HL-60/S4 treated with retinoic acid at 250 ng/mL for 4 days and 3 days (cell line): ENCODE data around the gene CEP112.

Source experiments
- in situ Hi-C: fragments of 300-500 bp; cut with MboI; formaldehyde crosslinking; loops from 2 replicates; pipeline ENCODE4 v1.7.0; 2022; ENCODE audit warnings: low sequenced_read_pairs

Gene CEP112

DNA sequence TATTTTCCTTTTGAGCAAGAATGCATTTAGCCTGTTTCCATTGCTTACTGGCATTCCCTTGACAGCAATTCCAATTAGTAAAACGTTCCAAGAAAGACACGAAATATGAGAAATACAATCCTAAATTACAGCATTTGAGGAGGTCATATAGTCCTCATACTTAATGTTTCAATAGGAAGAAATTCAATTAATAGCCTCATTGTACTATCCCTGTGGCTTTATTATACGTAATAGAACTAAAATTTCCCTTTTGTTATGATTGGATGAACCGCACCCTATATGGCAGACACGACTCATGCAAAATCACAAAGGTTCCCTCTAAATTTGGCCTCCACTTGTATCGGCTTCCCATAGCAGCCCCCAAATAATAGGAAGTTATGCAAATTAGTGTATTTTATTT lies 291.7 kb downstream of the CEP112 start:
- in situ Hi-C loops: no loop called here

DNA sequence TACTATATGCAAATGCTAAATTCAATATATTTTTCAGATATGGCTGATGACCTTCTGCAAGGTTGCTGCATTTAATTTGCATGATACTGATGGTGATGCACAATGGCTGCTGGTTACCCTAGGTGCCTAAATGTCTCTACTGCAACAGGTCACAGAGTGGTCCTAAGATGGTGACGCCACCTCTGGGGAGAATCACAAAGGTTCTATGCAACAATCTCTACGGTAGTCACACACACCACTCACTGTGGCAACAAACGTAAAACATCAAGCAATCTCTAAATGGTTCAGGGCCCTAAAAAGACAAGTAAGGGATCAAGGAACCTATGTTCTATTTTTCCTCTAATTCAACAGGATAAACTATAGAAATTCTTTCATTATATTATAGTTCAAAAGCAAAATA lies 293.3 kb downstream of the CEP112 start:
- in situ Hi-C loops: no loop called here

DNA sequence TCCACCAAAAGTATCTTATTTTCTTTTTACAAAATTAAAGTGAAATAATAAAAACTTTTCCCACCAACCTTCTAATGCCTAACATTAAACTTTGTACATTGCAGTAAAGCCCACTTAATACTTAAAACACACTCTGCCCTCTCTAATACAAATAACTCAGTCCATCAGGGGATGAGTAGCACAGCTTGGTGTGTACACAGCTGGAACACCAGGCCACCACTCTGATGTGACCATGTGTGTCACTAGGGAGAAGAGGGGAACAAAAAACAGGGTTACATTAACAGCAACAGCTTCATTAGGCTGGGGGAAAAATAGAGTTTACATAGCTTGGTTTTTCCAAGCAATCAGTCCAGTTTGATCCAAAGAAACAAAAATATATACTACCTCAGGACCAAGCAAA lies 295.0 kb downstream of the CEP112 start:
- in situ Hi-C loops: no loop called here

DNA sequence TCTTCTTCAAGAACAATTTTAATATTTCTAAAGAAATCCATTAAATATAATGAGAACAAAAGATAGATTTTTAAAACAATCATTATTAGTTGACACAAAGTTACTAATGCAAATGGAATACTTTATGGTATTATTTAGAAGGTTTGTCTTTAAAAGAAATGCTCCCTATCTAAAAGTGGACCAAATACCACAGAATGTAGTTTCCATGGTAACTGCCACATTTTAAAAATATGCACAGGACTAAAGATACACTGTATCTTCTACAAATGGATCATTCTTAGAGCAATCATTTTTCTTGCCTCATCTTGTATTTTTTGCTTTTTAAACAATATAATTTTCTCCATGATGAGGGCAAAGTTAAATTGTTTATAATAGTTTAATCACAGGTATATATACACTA lies 296.0 kb downstream of the CEP112 start:
- in situ Hi-C loops: no loop called here

DNA sequence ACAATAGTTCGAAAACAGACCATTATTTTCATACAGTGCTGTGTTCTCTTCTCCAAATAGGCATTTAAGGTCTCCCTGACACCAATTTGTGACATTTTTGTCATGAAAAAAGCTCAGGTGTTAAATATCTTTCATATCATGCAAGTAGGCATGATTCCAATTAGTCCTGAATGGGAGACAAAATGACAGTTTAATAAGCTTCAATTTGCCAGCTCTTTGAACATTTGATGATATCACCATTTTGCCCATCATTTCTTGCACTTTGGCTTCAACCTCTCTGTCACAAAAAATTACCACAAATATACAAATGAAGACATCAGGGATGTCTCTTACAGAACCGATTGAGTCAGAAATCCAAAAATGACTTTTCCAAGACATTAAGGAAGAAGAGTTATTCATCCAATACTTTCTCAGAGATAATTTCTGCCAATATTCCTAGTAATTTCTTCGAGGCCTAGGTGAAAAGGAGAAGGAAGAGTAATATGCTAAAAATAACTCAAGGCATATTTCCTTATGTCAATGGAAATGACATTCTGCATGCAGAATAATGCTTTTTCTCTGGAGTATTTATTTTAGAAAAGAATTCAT lies 298.1 kb downstream of the CEP112 start:
- in situ Hi-C loops: no loop called here

DNA sequence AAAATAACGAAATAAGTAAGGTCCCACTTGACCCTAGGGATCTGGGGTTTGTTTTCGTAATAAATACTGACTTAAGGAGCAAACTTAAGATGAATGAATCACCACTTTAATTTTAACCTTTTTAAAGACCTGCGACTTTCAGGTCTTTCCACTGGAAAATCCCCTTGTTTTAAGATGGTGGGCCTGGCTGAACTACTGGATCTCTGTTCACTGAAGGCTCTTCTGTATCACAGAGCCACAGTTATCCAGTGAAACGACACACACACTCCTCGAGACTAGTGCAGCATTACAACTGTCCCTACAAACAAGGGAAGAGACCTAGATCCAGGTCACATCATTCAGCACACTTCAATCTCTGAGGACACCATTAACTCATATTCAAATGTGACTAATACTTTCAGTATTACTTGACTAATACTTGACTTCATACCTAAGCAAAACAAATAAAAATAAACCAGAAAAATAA lies 299.0 kb downstream of the CEP112 start:
- in situ Hi-C loops: no loop called here

DNA sequence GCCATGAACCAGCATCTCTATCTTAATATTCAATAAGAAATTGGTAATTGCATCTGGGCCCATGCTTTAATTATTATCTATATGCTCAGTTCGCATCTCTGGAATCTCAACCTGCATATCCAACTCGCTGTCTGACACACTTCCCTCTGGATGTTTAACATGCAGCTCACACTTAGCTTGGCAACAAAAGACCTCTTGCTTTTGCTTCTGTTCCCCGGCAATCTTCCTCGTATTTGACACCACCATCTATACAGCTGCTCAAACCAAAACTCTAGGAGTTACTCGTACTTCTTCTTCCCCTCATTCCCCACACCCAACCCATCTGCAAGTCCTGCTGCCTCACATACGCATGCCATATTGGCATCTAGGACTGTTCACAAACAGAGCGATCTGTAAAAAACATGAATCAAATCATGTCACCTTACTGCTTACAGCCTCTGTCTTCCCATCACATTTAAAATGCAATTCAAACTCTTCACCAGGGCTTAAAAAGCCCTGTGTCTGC lies 300.6 kb downstream of the CEP112 start:
- in situ Hi-C loops: no loop called here

DNA sequence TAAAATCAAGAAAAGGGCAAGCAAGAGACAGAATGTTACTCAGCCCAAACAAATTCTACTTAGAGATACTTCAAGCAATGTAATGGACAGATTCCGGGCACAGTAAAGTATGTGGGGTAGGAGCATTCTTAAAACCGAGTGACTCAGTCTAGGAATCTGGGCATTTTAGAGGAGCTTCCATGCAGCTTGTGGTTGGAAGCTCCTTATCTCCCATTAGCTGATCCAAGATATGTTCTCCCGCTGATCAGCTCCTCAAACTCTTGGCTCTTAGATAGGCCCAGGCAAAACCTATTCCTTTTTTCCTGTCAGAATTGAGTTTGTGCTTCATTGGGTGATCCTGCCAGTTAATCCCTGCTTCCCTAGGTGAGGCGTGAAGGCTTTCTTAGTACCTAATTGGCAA lies 303.3 kb downstream of the CEP112 start:
- in situ Hi-C loops: no loop called here

DNA sequence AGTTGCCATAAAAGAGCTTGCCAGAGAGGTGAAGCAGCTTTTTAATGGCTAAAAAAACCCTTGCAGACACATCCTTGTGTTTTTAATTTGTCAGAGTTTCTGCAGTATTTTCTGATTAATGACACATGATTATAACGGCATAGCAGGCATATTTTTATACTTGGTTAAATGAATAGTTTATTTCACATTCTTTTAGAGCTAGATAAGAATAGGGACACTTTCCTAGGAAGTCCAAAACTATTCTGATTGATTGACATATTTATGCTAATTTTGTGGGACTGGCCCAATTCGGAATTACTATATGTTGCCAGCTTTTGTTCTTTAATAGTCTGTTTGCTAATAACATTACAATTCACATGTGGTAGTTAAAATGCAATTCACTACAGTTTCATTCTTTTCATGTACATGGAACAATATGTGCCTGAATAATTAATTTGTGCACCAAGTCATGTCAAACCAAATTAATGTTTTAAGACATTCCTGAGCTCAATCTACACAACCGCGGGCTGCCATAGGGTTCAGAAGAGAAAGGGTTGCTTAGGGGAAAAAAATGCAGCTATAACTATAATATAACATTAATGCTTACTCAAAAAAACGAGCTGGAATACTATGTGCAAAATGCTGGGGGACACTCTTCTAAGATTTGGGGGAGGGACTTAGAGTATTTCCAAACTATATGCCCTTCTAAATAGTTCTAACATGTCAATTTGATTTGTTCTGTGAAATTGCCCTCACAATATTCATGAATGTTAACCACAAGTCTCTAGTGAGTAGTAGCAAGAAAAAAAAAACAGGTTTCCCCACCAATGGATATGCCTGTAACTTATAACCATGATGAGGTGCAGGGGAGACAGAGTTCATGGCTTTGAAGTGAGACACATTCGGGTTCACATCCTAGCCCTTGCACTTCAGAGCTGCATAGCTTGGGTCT lies 305.4 kb downstream of the CEP112 start:
- in situ Hi-C loops: no loop called here

DNA sequence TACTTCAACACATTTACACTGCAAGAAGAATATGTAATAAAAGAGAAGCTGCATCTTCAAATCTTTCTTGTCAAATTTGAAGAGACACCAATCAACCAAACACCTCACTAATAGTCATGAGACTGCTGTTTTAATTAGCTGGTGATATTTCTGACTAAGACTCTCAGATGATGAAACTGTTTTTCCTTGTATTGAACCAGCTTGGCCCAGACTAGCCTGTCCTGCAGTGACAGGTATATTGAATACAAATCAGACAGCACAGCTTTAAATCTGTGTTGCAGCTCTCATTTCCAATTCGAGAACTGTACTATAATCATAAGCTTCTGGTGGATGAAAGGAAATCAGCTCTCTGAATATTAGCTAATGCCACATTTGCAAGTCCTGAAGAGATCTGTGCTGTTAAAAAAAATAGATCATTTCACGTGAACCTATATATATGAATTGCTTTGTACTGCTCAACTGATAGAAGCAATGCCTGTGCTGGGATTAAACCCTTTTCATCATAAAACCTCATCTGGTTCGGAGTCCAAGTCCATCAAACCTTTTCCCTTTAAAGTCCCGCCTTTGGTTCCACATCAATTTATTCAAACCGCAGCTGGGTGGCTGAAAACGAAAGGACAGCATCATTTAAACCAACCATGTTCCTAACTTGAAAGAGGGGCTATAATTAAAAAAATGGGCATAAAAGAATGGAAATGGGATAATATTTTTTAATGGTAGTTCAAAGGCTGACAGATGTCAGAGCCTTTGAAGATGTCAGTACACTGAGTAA lies 306.2 kb downstream of the CEP112 start:
- in situ Hi-C loops: no loop called here

DNA sequence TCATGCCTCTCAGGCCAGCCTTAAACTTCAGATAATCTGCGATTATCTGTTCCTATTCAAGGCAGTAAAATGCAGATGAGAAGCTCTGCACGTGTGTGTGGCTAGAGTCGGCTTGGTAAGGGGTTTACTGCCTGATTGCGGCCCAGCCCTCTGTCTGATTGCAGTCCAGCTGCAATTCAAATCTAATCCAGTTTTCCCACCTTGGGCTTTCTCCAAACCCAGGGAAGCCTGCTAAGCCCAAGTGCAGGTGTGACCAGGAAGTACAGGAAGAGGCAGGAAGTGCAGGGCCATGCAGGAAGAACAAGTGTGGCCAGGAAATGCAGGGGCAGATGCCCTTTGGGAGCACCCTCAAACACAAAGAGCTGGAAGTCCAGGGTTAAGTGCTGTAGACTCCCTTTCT lies 314.9 kb downstream of the CEP112 start:
- in situ Hi-C loops: no loop called here

DNA sequence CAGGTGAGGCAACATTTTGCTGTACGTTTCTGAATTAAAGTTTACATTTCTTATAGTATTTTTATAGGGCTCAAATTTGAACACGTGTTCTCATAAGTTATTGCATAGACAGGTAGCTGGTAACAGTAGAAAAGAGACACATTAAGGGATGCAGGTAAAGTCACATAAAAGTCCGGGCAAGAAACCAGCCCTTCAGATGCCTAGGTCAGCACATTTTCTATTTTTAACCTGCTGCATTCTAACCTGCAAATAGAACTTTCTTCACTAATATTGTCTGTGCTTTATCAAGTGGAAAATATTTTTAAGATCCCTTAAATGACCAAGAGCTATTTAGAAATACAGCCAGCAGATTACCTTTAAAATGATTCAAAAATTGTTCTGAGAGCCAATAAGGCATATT lies 323.1 kb downstream of the CEP112 start:
- in situ Hi-C loops: no loop called here

DNA sequence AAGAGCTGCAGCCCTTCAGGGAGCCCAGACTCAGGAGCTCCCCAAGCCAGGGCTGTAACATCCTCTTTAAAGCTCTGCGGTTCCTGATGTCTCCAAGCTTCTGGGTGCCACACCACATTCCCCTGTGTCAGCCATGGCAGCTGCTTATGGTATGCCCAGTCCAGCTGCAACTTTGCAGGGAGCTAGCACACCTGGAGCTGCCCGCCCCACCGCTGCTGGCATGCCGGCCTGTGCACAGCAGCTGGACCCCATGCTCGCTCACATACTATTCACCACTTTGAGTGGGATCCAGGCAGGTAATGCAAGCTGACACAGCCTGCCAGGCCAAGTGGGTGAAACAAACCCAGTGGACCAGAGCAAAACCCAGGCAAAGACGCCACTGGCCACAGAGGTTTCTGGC lies 324.9 kb downstream of the CEP112 start:
- in situ Hi-C loops: no loop called here

DNA sequence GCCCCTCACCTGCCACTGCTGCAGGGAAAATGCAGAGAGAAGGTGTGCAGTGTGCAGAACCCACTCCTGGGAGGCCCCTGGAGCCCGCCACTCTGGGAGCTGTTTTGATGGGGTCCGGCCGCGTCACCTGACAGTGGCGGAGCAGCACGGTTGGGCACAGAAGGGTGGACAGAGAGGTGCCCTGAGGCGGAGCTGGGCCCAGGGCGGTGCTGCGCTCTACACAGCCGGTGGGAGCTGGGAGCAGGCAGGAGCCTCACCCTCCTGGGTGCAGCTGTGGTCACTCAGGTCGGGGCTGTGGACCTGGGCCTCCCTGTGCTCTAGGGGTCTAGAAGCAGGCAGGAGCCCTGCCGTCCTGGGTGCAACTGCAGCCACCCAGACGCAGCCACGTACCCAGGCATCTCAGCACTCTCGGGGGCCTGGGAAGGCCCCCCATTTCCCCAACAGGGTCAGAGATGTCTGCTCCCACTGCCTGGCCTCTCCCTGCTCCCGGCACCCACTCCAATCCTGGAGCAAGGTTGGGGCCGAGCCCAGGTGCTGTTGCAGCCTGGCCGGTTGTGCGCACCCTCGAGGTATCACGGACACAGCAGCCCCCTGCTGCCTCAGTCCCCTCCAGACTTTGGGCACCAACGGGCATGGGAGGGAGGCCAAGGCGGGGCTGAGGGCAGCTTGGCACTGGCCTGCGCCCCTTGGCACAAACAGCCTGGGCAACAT lies 326.1 kb downstream of the CEP112 start:
- in situ Hi-C loops: no loop called here

DNA sequence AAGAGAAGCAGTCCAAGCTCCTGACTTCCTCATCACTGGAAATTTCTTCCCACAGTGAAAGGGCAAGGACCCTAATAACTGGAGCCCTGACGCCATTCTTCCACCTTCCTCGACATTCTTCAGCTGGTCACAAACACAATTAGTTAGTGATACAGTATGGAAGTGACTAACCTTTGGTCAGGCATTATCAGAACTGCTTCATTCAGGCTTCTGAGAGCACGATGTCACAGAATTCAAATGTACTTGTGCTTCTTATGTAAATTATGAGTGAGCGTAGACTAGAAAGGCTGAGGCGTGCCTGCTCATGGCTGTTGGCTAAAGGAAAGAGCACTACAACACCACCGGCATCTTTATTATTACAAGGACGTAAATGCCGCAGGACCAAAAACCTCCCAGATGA lies 327.5 kb downstream of the CEP112 start:
- in situ Hi-C loops: no loop called here

DNA sequence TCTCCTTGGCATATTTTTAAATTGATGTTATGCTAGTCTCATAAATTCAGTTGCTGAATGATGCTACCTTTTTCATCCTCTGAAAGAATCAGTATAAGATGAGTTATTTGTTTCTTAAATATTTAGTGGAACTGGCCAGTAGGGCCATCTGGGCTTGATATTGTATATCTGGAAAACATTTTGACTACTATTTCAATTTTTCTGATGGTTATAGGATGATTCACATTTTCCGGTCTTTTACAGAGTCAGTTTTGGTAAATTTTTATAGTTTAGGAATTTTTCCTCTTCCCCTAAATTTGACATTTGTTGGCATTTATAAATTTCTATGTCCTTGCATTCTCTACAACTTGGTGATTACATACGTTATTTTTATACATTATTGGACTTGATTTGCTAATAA lies 334.2 kb downstream of the CEP112 start:
- in situ Hi-C loops: no loop called here

DNA sequence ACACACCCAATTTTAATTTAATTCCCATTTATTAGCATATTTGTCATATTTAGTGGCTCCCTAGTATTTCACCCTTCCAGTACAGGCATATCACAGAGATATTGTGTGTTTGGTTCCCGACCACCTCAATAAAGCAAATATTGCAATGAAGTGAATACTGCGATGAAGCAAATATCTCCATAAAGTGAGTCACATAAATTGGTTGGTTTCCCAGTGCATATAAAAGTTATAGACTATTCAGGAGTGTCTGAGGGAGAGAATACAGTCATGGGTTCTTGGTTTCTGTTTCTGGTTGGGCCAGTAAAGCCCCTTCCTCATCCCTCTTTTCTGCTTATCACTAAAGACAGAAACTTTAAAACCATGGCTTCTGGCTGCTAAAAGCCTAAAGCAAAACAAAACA lies 335.1 kb downstream of the CEP112 start:
- in situ Hi-C loops: no loop called here

DNA sequence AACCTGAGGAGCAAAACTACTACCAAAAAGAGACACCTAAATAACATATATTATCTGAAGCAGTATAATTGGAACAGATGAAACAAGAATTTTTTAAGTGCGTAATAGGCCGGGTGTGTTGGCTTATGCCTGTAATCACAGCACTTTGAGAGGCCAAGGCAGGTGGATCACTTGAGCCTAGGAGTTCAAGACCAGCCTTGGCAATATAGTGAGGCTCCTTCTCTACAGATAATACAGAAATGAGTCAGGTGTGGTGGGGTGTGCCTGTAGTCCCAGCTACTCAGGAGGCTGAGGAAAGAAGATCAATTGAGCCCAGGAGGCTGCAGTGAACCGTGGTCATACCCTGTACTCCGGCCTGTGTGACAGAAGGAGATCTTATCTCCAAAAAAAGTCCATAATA lies 336.3 kb downstream of the CEP112 start:
- in situ Hi-C loops: no loop called here

DNA sequence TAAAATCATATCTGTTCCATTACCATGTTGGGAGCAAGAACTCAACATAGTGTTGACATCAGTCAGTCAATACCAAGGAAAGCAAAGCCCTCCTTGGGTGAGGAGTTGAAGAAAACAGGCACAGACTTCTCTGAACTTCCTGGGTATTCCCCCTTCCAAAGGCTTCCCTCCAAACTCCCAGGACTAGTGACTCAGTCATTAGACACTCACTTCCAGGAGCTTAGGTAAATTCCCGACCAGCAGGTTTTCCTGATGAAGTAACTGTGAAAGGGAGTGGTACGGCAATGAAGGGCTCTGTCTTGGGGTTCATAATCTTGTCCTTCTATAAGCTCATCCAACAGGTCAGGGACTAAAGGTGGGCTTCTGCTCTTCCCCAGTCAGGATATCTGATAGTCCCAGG lies 336.7 kb downstream of the CEP112 start:
- in situ Hi-C loops: no loop called here

DNA sequence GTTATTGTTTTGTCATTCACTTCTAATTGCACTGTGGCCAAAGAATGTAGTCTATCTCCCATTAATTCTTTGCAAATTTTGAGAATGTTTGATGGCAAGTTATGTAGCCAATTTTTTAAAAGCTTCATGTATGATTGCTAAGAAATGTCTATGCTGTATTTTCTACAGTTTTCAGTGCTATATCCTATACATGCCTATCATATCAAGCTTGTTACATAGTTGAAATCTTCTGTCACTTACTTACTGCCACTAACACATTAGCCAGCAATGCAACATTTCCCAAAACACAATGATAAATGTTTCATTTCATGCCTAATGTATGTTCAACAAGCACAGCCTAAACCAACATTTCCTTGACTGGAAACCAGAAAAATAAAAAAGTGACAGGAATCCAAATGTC lies 338.1 kb downstream of the CEP112 start:
- in situ Hi-C loops: no loop called here

DNA sequence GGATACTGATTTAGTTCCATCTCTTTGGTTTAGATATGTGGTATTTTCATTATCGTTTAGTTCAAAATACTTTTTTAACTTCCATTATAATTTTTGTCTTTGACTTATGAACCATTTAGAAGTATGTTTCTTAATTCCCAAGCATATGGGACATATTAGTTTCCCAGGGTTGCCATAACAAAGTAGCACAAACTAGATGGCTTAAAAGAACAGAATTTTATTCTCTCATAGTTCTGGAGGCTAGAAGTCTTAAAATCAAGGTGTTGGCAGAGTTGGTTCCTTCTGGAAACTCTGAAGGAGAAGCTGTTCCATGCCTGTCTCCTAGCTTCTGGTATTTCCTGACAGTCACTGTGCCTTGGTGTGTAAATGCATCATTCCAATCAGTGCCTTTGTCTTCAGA lies 339.0 kb downstream of the CEP112 start:
- in situ Hi-C loops: no loop called here
